Ramos (cell line): ENCODE data around the gene PPP1R12B.
"Not testable (repeated sequence)": the region's sequence is repeated elsewhere in the genome, so short reads cannot be mapped to it uniquely, and the experiment has no call there.

Experiments used
- in situ Hi-C: fragments of 300-500 bp; cut with MboI; formaldehyde crosslinking; loops from one replicate; pipeline ENCODE4 v1.14.3; 2022; ENCODE audit warnings: low sequenced_read_pairs; ENCODE audit not compliant: unreplicated experiment

The PPP1R12B gene

DNA sequence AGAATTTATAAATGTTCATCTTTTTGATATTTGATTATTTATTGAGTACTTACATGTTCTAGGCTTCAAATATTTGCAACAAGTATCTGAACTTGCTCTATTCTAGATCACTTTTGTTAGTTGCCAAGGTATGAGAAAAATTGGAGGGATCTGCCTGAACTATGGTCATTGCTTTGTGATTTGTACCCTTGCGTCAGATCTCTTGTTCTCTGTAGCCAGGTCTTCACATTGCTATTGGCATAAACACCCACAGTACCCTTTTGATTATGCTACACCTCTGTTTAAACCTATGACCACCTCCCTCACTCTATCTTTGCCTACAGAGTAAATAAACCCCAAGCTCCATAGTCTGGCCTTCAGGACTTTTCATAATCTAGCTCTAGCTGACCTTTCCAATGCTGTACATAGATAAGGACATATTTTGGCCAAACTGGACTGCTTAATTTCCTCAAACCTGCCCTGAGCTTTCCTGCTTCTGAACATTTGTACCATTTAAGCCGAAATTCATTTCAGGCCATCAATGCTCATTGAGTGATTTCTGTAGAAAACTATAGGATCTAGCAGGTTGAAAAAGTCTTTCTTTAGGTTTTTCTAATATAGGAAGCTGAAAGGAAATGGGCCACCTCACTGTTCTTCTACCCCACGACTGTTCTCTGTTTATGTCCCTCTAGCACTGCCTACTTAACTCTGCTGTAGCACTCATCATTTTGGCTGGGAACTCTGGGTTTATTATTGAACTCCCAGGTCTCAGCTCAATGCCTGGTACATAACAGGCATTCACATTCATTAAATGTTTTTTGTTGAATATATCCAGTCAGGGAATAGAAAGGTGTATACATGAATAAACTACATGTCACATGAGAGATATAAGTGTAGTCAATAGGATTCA, 84.9 kb downstream of the PPP1R12B start:
- in situ Hi-C loops: no loop called here

- in situ Hi-C loops: no loop called here
These were observed 85.6 kb downstream of the PPP1R12B start for GRCh38 chr1:202434059-202434458.

DNA sequence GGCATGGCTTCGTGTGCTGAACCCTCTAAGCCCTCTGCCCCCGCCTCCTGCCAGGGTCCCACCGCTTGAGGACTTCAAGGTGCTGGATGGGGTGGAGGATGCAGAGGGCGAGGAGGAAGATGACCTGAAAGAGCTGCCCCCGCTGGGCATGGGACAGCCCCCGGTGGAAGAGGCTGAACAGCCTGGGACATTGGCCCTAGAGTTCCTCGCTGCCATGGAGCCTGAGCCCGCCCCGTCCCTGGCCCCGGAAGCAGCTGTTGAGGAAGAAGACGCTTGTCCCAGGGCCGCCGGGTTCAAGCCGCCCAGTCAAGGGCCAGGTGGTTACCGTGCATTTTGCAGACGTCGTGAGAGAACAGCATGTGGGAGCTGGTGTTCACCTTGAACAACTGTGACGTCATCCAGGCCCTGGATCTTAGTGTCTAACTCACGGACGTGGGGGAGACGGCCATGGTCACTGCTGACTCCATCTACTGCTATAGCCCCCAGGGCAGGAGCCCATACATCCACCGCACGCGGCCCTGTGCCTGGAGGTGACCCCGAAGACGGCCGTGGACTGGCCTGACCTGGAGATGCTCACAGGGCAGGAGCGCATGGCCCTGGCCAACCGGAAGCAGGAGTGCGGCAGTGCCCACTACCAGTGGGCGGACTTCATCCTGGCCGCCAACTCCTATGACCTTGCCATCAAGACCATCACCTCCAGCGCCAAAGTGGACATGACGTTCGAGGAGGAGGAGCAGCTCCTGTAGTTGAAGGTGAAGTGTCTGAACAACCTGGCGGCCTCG, 90.1 kb downstream of the PPP1R12B start:
- in situ Hi-C loops: no loop called here

- in situ Hi-C loops: no loop called here
These were observed 90.8 kb downstream of the PPP1R12B start for GRCh38 chr1:202439308-202439707.

- in situ Hi-C loops: not testable (repeated sequence)
These were observed 99.6 kb downstream of the PPP1R12B start for GRCh38 chr1:202448140-202448539.

DNA sequence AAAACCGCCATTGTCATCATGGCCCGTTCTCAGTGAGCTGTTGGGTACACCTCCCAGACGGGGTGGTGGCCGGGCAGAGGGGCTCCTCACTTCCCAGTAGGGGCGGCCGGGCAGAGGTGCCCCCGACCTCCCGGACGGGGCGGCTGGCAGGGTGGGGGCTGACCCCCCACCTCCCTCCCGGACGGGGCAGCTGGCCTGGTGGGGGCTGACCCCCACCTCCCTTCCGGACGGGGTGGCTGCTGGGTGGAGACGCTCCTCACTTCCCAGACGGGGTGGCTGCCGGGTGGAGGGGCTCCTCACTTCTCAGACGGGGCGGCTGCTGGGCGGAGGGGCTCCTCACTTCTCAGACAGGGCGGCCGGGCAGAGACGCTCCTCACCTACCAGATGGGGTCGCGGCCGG, 103.1 kb downstream of the PPP1R12B start:
- in situ Hi-C loops: not testable (repeated sequence)

DNA sequence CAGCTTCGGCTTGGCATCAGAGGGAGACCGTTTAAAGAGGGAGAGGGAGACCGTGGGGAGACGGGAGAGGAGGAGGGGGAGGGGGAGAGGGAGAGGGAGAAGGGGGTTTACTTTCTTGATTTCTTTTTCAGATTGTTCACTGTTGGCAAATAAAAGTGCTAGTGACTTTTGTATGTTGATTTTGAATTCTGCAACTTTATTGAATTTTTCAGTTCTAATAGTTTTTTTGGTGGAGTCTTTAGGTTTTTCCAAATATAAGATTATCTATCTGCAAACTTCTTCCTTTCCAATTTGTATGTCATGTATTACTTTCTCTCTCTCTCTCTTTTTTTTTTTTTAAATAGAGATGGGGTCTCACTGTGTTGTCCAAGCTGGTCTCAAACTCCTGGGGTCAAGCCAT, 104.0 kb downstream of the PPP1R12B start:
- in situ Hi-C loops: no loop called here

GRCh38 chr1:202456372-202457169, 108.1 kb downstream of the PPP1R12B start:
- in situ Hi-C loops: not testable (repeated sequence)

GRCh38 chr1:202458651-202459050, 110.2 kb downstream of the PPP1R12B start:
- in situ Hi-C loops: not testable (repeated sequence)

DNA sequence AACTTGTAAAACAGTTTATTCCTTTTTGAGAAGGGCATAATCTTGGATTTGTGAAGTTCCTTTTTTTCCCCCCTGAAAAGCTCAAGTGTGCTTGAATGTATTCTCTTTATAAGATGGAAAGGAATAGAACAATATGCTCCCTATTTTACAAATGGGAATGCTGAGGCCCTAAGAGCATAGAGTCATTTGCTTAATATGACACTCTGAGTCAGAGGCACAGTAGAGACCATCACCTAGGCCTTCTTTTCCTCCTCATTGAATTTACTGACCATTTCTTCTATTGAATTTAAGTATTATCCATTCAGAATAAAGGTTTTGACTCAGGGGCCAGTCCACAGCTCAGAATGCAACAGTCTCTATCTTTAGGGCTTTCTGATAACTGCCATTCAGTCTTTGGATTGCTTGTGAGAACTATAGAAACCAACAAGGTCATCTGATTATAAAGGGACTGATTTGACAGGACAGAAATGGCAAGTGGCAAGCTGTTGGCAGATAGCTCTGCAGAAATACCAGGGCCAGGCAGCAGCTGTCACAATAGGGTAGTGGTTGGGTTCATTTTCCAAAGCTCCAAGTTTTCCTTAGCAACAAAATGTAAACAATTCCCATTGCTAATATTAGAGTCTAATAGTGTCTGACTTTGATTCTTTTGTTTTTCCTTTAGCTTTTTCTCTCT, 111.1 kb downstream of the PPP1R12B start:
- in situ Hi-C loops: not testable (repeated sequence)

DNA sequence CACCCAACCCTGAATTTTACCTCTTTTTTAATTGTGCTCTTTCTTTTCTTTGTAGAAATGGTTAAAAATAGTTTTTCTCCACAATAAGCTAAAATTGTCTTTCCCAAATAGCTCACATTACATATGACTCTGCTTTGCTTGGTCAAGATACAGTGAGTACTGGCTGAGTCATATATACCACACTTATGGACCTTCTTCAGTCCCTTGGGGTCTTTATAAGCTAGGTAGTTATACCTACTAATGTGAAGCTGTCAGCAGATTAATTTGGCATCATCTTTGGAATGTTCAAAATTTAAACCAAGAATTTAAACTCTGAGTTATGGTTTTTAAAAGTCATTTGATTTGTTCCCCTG, 111.6 kb downstream of the PPP1R12B start:
- in situ Hi-C loops: not testable (repeated sequence)

DNA sequence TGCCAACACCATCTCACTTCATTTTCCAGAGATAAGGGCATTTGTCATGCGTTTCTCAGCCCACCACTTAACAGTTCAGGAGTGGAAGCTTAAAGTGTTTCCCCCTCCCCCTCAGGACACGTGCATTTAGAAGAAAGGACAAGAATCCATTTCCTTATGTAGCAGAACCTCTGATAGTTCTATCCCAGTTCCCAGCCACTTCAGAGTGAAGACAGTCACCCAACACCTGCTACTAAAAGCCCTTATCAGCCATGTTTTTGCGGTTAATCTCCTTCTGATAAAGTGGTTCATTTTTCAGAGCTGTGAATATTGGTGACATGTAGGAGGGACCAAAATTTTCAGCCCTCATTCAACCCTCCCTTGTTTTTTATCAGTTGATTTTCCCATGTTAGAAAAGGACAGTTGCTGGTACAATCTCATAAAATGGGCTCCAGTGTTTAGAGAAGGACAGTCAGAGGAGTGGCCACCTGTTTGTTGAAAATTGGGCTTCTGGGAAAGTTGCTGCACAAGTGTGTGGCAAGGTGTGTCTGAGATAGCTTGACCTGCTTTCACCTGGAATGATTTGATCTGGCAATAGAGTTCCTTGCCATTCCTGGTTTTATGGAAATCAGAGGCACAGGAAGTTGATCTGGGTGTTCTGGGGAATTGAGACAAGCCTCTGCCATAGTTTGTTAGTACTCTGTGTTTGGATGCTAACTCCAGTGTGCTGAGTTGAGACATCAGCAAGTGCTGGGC, 114.0 kb downstream of the PPP1R12B start:
- in situ Hi-C loops: no loop called here

GRCh38 chr1:202464153-202464742, 115.7 kb downstream of the PPP1R12B start:
- in situ Hi-C loops: not testable (repeated sequence)

GRCh38 chr1:202465644-202466270, 117.3 kb downstream of the PPP1R12B start:
- in situ Hi-C loops: not testable (repeated sequence)

- in situ Hi-C loops: not testable (repeated sequence)
These were observed 117.8 kb downstream of the PPP1R12B start for GRCh38 chr1:202466339-202466738.

DNA sequence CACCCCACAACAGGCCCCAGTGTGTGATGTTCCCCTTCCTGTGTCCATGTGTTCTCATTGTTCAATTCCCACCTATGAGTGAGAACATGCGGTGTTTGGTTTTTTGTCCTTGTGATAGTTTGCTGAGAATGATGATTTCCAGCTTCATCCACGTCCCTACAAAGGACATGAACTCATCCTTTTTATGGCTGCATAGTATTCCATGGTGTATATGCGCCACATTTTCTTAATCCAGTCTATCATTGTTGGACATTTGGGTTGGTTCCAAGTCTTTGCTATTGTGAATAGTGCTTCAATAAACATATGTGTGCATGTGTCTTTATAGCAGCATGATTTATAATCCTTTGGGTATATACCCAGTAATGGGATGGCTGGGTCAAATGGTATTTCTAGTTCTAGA, 118.9 kb downstream of the PPP1R12B start:
- in situ Hi-C loops: not testable (repeated sequence)

GRCh38 chr1:202468695-202469094, 120.2 kb downstream of the PPP1R12B start:
- in situ Hi-C loops: not testable (repeated sequence)

GRCh38 chr1:202469123-202469522, 120.6 kb downstream of the PPP1R12B start:
- in situ Hi-C loops: not testable (repeated sequence)

- in situ Hi-C loops: no loop called here
These were observed 122.7 kb downstream of the PPP1R12B start for GRCh38 chr1:202471246-202471645.
